G401.6 (cell line): ENCODE data around the gene GAA.

Experiments used
- FAIRE-seq: peaks from 2 replicates; lab custom pipeline; 2012; peaks lifted over from hg19 to GRCh38; lab: Jason Lieb, UNC

The GAA gene

DNA sequence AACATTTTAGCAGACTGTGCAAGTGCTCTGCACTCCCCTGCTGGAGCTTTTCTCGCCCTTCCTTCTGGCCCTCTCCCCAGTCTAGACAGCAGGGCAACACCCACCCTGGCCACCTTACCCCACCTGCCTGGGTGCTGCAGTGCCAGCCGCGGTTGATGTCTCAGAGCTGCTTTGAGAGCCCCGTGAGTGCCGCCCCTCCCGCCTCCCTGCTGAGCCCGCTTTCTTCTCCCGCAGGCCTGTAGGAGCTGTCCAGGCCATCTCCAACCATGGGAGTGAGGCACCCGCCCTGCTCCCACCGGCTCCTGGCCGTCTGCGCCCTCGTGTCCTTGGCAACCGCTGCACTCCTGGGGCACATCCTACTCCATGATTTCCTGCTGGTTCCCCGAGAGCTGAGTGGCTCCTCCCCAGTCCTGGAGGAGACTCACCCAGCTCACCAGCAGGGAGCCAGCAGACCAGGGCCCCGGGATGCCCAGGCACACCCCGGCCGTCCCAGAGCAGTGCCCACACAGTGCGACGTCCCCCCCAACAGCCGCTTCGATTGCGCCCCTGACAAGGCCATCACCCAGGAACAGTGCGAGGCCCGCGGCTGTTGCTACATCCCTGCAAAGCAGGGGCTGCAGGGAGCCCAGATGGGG is 3.1 kb downstream of the GAA start:
- no peak for FAIRE-seq

DNA sequence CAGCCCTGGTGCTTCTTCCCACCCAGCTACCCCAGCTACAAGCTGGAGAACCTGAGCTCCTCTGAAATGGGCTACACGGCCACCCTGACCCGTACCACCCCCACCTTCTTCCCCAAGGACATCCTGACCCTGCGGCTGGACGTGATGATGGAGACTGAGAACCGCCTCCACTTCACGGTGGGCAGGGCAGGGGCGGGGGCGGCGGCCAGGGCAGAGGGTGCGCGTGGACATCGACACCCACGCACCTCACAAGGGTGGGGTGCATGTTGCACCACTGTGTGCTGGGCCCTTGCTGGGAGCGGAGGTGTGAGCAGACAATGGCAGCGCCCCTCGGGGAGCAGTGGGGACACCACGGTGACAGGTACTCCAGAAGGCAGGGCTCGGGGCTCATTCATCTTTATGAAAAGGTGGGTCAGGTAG is 3.6 kb downstream of the GAA start:
- FAIRE-seq, result no peak

DNA sequence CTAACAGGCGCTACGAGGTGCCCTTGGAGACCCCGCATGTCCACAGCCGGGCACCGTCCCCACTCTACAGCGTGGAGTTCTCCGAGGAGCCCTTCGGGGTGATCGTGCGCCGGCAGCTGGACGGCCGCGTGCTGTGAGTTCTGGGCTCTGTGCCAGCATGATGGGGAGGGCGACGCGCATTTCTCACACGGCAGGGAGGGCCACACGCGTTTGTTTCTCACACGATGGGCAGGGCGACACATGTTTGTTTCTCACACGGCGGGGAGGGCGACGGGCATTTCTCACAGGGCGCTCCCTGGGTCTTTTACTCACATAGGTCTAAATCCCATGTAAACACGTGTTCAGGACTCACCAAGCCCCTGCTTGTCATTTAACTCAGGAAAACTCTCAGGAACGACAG is 4.4 kb downstream of the GAA start:
- no peak for FAIRE-seq

DNA sequence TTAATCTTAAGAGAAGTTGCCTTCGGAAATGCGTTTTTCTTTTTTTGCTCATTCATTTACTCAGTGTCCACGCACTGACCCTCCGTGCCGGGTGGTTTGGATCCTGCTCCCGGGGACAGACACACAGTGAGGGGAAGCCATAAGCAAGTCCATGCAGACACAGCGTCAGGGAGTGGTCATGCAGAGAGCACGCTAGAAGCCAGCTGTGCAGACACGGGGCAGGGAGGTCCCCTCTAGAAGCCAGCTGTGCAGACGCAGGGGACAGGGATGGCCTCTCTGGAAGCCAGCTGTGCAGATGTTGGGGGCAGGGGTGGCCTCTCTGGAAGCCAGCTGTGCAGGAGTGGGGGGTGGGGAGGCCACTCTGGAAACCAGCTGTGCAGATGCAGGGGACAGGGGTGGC is 4.8 kb downstream of the GAA start:
- no peak for FAIRE-seq

DNA sequence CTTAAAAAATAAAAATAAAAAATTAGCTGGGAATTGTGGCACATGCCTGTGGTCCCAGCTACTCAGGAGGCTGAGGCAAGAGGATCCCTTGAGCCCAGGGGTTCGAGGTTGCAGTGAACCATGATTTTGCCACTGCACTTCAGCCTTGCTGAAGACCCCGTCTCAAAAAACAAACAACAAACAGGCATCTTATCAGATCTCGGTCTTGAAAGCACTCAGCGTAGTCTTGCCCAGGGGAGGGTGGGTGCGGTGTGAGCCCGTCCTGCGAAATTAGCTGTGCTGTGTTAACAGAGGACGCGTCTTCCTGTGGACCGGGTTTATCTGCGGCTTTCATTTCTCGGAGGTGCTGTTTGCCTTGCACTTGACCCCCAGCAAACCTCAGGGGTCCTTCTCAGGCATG is 5.4 kb downstream of the GAA start:
- FAIRE-seq, result no peak

DNA sequence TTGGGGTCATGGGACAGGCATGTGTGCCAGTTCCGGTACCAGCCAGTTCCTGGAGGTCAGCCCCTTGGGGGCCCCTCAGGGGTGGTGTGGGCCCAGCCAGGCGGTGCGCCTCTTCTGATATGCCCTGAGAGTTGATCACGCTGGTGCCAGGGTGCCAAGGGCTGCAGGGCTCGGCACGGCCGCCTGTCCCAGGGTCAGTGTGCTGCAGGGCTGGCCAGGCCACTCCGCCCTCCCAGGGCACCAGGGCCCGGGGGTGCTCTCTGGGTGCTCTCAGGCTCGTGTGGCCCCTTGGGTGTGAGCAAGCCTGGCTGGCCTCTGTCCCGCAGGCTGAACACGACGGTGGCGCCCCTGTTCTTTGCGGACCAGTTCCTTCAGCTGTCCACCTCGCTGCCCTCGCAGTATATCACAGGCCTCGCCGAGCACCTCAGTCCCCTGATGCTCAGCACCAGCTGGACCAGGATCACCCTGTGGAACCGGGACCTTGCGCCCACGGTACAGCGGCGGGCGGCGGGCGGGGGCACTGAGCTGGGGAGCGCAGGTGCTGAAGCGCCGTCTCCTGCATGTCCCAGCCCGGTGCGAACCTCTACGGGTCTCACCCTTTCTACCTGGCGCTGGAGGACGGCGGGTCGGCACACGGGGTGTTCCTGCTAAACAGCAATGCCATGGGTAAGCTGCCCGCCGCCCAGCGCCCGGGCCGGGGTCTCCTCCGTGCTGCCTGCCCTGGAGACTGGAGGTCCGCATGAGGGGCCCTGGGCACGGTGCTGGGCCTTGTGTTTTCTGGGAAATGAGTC is 6.0 kb downstream of the GAA start:
- FAIRE-seq, result no peak

DNA sequence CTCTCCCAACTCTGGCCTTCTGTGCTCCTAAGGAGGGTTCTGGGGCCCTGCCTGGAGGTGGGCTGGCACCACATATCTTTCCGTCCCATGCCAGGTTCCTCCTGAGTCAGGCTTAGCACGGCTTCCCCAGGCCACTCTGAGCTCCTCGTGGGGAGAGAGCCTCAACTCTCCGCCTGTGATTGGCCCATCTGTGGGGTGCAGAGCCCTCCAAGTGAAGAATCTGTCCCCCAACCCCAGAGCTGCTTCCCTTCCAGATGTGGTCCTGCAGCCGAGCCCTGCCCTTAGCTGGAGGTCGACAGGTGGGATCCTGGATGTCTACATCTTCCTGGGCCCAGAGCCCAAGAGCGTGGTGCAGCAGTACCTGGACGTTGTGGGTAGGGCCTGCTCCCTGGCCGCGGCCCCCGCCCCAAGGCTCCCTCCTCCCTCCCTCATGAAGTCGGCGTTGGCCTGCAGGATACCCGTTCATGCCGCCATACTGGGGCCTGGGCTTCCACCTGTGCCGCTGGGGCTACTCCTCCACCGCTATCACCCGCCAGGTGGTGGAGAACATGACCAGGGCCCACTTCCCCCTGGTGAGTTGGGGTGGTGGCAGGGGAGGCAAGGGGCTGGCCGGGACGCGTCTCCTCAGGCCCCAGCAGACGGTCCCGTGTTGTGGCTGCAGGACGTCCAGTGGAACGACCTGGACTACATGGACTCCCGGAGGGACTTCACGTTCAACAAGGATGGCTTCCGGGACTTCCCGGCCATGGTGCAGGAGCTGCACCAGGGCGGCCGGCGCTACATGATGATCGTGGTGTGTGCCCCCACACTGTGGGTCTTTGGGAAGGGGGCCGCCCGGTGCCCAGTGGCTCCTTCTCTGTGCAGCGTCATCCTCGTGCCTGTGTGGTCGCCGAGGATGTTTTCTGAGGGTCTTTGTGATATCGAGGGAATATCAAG is 6.9 kb downstream of the GAA start:
- no peak for FAIRE-seq

DNA sequence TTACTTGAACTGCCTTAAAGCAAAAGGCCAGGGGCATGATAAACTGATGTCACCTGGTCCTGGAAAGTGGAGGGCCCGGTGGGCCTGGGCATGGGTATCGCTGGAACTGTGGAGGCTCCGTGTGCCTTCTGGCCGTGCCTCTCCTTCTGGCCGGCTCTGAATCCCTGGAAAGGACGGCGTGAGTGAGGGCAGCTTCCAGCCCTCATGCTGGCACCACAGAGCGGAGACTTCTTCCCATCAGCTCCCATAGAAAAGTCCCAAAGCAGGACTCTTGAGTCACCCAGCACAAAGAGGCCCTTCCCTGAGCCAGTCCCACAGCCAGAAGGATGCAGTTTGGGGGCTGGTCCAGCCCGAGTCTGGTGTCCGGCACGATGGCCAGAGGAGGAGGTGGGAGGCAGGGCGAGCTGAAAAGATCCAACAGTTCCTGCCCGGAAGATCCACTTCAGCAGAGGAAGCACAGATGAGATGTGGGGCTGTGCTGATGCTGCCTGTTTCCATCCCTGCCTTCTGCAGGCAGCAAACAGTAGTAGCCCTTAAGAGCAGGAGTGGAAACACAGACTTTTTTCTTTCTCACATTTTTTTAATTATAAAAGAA is 7.8 kb downstream of the GAA start:
- no peak for FAIRE-seq

DNA sequence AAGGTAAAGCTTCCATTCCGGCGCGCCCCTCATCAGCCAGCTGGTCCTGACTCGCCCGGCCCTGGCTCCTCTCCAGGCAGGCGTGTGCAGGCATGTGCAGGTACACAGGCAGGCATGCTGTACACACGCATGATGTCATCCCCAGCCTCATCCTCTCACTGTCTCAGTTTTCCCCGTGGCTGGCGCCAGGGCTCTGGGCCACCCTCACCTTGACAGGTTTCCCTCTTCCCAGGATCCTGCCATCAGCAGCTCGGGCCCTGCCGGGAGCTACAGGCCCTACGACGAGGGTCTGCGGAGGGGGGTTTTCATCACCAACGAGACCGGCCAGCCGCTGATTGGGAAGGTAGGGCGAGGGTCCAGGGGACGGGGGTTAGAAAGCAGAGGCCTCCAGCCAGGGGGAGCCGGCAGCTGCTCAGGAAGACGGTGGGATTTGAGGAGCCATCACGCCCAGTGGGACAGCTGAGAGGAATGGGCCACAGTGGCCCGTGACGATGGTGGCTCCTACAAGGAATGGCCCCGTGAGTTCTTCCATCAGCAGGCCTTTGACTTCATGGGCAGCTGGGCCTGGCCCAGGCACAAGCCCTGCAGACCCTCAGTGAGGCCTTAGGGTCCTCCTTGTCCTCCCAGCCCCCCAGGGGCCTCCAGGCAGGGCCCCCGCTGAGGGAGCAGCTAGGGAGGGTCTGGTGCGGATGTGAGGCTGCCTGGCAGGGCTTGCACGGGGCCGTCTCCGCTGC is 8.5 kb downstream of the GAA start:
- no peak for FAIRE-seq

DNA sequence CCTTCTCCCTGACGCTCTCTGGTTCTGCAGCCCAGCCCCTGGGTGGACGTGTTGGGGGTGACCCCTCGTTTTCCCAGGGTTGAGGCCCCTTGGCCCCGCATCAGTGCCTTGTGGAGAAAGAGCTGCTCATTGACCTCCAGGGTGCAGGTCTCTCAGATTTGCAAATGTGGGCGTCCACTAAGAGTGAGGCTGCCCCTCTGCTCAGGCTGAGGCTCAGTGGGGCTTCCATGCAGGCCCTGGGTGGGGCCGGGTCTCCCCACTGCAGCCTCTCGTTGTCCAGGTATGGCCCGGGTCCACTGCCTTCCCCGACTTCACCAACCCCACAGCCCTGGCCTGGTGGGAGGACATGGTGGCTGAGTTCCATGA is 9.0 kb downstream of the GAA start:
- no peak for FAIRE-seq

DNA sequence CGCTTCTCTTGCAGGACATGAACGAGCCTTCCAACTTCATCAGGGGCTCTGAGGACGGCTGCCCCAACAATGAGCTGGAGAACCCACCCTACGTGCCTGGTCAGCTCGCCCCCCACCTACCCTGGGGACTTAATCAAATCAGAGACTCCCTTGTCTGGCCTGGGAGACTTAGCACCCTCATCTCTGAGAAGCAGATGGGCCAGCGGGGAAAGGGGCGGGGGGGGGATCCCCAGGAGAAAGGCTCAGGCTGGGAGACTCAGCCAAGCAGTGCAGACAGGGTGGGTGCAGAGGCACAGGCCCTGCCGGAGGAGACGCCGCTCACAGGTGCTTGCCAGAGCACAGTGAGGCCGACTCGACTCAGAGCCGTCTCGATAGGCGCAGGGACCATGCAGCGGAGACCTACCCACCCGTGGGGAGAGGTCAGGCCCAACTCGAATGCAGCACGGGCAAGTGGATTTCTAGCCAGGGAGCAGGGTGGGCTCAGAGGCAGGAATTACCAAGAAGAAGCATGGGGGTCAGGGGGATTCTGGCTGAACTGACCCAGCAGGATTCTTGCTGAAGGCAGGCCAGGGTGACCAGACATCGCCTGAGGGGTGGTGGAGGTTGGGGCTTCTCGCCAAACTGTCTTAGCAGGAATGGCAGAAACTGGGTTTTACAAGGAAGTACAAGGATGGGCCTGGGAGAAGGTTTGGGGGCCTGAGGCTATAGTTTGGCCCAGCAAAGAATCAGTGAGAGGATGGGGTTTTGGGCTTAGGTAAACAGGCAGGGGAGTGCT is 9.7 kb downstream of the GAA start:
- no peak for FAIRE-seq

DNA sequence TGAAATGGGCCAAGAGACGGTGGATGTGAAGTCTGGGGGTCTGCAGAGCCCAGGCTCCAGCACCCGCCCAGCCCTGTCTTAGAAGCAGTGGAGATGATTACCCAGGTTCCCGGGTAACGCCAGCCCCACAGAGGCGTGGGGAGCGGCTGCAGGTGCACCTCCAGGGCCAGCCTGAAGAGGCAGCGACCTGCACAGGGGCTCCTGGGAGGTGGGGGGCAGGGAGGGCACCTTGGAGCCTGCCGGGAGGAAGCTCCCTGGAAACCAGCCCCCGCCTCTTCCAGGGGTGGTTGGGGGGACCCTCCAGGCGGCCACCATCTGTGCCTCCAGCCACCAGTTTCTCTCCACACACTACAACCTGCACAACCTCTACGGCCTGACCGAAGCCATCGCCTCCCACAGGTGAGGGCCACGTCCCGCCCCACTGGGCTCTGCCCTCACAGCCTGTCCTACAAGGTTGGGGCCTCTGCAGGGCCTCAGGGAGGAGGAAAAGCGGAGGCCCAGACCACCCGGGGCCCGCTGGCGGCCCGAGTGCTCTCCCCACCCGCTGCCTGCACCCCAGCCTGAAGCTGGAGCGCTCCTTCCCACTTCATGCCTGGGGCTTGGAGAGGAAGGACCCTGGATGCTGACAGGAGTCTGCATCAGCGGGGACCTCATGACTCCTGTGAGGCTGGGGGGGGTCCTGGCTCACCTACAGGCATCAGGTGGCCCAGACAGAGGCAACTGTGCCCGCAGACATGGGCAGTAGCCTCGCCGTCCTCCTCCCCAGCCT is 10.5 kb downstream of the GAA start:
- FAIRE-seq, result no peak

DNA sequence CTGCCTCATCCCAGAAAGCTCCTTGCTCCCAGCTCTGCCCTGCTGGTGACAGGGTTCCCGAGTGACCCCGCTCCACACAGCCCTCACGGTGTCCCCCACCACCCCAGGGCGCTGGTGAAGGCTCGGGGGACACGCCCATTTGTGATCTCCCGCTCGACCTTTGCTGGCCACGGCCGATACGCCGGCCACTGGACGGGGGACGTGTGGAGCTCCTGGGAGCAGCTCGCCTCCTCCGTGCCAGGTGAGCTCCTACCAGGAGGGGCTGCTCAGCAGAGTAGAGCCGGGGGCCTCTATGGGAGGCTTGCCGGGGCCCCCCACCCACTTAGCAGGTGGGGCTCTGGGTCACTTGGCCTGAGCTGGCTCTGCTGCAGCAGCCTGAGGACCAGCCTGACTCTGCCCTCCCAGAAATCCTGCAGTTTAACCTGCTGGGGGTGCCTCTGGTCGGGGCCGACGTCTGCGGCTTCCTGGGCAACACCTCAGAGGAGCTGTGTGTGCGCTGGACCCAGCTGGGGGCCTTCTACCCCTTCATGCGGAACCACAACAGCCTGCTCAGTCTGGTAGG is 11.2 kb downstream of the GAA start:
- no peak for FAIRE-seq

DNA sequence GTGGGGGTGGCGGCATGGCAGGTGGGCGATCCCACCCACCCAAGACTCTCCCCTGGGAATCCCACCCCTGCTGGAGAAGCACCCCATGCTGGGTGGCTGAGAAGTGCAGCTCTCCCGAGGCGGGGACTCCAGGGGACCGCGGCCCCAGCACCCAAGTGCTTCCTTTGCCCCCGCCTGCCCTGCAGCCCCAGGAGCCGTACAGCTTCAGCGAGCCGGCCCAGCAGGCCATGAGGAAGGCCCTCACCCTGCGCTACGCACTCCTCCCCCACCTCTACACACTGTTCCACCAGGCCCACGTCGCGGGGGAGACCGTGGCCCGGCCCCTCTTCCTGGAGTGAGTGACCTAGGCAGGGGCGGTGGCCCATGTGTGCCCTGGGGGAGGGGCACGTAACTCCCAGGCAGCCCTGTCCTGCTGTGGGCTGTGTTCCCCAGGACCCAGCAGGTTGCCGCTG is 11.7 kb downstream of the GAA start:
- FAIRE-seq, result no peak

DNA sequence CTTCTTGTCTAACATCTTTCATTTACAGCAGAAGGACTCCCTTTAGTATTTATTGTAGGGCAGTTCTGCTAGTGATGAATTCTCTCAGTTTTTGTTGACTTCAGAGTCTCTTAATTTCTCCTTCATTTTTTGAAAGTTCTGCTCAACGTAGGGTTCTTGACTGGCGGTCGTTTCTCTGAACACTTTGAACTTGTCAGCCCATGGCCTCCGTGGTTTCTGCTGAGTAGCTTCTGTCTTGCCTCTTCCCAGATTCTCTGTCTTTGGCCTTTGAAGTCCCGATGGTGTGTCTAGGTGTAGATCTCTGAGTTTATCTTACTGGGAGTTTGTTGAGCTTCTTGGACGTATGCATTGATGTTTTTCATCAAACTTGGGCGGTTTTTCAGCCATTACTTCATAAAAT is 13.4 kb downstream of the GAA start:
- FAIRE-seq, result no peak

DNA sequence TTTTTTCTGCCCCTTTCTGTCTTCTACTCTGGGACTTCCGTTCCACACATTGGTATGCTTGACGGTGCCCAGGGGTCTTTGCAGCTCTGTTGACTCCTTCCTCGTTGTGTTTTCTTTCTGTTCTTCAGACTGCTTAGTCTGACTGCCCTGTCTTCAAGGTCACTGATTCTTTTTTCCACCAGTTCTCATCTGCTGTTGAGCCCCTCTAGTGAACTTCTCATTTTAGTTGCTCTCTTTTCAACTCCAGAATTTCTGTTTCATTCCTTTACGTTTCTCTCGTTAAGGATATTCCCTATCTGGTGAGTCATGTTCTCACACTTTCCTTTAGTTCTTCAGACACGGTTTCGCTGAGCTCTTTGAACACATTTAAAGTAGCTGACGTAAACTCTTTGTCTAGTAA is 13.8 kb downstream of the GAA start:
- no peak for FAIRE-seq

DNA sequence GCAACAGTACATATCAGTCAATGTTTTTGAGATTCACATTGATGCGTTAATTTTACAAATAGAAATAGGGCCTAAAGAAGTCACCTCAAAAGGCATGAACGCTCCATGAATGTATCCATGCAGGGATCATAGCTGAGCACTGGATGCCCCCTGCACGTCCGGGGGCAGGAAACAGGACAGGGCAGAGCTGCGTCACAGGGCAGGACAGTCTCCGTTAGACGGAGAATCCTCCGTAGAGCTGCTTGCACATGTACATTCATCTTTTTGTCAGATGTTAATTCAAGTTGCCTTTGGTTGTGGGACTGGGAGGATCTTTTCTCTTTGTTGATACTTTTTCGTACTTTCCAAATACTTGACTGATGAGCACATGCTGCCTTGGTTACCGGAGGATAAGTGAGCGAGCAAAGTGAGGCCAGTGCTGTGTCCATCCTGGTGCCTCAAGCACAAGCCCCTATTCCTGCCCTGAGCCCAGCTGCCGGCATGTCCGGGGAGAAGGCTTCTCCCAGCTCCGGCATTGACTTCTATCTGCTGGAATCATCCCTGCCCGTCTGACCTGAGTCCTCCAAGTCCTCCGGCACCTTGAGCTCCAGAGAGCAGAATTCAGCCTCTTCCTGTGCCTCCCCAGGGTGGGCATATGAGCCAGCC is 15.0 kb downstream of the GAA start:
- no peak for FAIRE-seq

DNA sequence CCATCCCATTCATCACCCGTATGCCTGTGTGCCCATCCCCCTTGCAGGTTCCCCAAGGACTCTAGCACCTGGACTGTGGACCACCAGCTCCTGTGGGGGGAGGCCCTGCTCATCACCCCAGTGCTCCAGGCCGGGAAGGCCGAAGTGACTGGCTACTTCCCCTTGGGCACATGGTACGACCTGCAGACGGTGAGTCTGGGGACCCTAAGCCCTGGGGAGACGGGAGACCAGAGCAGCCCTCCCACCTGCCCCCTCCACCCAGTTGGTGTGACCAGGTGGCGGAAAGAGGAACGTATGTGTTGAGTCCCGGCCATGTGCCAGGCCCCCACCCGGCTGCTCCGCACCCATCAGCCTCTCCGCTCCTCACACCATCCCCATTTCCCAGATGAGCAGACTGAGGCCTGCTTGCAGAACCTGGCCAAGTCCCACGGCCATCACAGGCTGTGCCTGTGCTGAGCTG is 15.6 kb downstream of the GAA start:
- FAIRE-seq, result no peak
